D341Med (cell line): Measurements from ENCODE around the gene GALNT10.

Source experiments
- DNase-seq: peaks from one replicate; pipeline ENCODE4 v3.0.0; 2012; ENCODE audit warnings: low spot score

The GALNT10 gene

DNA sequence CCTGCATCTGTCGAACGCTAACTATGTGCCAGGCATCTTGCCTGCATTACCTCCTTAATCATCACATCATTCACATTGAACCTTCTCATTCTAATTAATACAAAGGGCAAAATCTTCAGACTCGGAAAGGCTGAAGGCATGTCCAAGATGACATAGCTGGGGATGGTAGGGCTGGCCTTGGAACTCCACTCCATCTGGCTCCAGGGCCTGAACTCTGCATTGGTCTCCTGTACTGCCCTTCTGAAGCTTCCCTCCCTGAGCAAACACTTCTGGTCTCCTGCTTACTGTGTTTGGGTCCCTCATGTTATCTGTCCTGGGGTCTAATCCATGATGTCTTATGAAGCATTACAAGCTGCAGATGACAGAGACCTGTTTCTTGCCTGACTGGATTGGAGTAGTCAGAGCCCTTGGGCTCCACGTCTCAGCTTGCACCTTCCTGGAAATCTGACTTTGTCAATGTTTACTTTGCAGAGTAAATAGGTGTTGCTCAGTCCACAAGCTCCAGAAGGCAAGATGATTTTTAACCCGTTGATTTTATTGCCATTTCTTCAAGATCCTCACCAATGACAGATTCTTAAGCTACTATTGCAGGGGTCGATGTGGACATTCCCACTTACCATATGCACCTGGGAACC is 106.1 kb downstream of the GALNT10 start:
- no peak for DNase-seq

DNA sequence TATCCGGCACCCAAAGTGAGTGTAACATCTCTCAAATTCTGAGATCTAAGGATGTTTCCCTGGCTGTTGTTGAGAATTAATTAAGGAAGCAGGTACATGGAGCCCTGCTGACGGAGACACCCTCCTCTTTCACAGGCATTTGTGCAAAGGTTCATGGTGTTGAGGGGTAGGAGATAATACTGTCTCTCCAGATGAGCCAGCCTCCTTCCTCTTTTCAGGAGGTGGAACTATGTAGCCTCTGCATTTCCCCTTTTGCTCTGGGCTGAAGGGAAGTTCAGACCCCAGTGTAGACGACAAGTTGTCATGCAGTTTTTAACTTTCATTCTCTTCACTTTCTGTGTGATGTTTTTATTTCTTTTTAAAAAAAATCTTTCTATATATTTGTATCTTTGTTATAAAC is 107.5 kb downstream of the GALNT10 start:
- no peak for DNase-seq

DNA sequence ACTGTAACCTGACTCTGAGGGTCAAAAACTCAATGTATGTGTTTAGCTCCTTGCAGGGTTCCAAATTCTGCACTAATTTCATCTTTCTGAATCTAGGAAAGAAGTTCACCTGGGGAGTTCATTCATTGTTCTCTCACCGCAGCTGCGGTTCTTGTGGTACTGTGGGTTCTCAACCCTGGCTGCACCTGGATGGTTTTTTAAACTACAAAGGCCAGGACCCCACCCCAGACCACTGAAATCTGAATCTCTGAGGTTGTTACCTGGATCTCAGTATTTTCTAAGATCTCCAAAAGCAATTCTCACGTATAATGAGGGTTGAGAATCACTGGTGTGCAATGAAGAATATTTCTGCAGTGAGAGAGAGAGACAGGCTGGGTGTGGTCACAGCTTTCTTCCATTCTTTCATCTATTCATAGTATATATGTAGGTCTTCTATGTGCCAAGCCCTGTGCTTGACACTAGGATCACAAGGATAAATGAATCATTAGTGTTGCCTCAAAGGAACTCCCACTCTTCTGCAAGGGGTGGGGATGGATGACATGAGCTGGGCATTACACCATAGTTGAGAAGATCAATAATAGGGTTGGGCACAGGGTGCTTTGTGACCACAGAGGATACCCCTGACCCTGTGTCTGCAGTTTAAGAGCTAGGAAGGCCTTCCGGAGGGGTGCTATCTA is 109.8 kb downstream of the GALNT10 start:
- DNase-seq: no peak

DNA sequence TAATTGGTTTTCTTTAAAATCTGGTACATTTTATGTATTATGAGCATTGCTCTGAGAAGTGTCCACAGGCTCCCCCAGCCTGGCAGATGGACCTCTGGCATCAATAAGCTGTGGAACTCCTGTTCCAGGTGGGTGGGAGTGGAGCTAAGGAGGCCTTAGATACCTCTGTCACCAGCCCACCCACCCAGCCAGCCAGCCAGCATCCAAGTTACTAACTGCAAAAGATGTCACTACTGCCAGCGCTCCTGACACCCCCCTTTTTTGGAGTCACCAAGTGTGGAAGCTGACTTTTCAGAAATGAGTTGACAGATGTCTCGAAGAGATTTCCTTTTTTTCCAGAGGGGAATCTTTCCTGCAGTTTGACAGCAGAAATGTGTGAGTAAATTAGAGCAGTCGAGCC is 111.2 kb downstream of the GALNT10 start:
- DNase-seq: no peak

DNA sequence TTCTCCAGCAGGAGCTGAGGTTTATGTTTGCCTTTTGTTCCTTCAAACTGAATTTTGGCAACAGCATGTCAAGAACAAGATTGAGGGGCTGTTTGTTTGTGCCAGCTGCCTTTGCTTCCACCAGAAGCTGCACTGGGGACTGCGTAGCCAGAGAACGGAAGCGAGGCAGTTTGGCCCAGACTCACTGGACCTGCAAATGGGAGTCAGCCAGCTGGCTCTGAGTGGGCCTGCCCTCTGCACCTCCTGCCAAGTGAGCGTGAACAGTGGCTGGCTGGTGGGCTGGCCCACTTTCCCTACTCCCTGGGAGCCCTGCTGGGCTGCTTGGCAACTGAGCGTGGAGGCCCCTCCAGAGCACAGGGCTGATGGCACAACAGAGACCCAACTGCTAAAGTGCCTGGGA is 111.6 kb downstream of the GALNT10 start:
- DNase-seq: no peak

DNA sequence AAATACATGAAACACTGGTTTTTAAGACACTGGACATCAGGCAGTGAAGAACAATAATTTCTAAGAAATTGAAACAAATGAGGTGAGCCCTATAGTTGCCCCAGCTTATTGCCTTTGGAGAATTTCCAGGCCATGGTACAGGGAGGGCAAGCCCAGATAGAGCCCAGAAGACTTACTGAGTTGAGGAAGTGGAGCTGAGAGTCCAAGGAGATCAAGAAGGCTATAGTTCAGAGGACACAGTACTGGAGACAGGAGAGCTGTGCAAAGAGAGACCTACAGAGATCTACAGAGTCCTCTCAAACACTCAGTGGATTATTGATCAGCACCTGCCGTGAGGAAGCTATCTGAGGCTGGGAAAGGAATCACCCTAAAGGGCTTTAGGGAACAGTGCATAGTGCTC is 112.6 kb downstream of the GALNT10 start:
- DNase-seq: no peak

DNA sequence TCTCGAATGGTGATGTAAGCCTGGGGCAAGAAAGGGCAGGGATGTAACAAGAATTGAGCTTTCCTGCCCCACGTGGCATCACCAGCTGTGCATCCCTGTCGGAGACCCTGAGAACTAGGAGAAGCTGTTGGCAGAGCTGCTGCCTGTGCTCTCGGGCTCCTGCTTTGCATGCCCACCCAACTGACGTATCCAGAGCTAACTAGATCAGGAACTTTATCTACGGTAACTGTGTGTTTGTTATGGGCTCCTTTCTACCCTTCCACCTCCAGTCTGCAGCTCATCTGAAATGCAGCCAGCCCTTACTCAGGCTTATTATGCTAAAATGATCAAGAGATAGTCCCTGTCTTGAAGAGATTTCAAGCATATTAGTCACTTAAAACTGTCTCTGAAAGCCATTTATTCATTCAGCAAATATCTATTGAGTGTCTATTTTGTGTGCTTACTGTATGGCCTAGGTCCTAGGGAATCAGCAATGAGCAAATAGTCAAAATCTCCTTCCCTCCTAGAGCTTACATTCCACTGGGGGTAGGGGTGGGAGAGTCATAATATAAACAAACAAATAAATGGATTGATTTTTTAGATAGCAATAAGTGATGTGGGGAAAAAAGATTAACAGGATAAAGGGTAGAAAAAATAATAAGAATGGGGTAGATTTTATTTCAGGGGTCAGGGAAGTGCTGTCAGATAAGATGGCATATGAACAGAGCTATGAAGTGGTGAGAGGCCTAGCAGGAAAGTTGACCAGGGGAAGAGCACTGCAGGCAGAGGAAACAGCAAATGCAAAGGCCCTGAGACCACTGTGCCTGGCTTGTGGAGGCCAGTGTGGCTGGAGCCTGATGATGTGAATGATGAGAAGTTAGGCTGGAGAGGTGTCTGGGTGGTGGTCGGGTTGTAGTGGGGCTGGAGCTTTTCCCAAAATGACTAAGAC is 118.2 kb downstream of the GALNT10 start:
- no peak for DNase-seq

DNA sequence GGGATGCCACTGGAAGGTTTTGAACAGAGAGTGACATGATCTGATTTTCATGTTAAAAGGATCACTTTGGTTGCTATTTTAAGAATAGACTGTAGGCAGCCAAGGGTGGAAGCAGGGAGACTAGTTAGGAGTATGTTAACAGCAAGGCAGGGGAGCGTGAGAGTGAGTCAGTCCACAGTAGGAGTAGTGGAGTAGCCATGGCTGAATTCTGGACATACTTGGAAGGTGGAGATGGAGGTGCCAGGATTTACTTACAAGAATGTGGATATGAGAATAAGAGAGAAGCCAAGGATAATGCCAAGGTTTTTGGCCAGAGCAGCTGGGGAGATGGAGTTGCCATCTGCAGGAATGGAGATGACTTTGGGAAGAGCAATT is 118.8 kb downstream of the GALNT10 start:
- no peak for DNase-seq

DNA sequence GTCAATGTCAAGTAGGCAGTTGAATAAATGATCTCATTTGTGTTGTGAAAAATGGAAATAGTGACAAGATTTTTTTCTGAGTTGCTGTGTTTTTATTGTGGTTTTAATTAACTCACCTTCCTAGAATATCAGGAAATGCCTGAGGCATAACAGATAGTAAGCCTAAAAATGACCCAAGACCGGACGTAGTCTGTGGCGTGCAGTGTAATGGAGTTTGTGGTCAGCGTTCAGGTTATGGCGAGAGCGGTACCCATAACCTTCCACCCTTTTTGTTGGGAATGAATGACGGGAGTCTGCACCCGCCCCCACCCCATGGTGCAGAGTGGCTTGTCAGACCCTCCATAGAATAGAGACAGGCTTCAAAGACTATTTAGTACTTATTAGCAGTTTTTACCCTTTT is 119.3 kb downstream of the GALNT10 start:
- DNase-seq: no peak

DNA sequence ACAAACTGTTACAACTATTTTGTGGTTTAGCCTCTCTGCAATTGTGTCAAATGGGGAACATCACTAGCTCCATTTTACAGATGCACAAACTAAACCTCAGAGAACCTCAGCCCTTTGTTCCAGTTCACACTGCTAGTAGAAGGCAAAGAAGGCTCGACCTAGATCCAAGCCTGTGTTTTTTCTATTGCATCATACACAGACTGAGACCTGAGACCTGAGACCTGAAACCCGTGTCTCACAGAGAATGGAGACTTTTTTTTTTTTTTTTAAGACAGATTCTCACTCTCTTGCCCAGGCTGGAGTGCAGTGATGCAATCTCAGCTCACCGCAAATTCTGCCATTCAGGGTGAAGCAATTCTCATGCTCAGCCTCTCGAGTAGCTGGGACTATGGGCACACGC is 120.8 kb downstream of the GALNT10 start:
- DNase-seq: no peak

DNA sequence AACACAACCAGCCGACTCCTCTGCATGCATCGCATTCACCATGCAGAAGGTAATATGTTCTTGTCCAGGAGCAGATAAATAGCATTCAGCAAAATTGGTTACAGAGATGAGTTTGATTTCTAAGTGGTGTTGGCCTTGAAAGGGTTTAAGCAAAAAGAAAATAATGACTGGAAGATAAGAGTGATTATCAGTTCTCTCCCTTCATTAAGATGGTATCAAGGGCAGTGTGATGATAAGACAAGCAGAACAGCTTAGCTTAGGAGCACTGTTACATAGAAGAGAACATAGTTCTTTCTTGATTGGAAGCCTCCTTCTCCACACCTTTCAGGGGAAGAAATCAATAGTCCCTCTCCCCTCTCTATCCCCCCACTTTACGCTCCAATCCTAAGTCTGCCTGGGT is 121.5 kb downstream of the GALNT10 start:
- DNase-seq: no peak

DNA sequence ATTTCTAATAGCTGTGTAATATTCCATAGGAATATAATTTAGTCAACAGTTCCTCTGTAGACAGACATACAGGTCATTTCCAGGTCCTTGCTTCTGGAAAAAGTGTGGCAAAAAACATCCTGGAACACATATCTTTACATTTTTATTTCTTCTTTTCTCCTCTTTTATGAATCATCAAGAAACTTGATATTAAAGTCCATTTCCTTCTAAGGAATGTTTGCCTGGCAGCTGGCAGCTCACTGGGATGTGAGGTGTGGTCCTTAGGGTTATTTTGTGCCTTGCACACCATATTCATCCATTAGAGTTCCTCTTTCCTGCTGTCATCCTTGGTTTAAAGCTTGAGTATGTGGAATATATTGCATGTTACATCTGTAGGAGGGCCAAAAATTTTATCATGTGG is 122.0 kb downstream of the GALNT10 start:
- DNase-seq: no peak

DNA sequence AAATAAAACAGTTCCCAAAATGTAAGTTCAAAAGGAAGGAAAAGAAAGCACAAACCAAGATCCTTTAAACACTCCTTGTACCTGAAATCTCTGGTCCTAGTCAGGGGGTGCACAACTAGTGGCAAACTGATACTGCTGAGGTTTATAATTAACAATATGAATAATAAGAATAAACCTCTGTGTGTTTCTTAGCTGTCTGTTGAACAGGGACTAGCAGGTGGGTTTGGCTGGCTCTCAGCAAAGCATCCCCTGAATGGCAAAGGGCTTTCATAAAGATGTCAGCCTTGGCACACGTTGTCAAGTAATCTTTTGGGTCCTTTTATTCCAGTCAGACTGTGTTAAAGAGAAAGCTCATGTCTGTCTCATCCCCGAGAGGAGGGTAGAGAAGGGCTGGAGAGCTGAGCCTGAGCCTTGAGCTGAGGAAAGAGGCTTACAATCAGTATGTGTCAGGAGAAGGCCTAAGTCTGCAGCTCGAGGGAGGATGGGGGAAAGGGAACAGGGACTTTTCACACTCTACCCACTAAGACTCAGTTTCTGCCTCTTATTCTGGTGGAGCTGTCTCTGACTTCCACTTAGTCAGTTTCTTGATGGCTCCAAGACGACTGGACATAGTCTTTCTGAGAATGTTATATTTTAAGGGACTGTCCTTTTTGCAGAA is 123.0 kb downstream of the GALNT10 start:
- peak; percentile 14 for DNase-seq

DNA sequence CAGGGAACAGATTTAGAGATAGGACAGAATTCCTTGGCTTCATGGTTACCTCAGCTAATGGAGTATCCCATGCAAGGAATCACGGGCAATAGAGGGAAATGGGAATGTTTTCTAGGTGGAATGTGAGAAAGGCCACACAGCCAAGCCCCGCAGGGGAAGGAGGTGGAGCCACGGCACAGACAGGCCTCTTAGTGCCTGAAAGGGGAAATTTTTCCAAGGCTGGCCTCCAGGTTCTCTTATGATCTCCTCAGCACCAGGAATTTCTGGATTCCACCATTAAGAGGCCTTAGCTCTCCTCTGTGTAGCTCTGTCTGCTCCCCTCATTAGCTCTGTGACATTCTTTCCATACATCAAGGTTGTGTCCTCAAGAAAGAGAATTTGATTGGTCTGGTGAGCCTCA is 124.7 kb downstream of the GALNT10 start:
- peak; percentile 2 for DNase-seq

DNA sequence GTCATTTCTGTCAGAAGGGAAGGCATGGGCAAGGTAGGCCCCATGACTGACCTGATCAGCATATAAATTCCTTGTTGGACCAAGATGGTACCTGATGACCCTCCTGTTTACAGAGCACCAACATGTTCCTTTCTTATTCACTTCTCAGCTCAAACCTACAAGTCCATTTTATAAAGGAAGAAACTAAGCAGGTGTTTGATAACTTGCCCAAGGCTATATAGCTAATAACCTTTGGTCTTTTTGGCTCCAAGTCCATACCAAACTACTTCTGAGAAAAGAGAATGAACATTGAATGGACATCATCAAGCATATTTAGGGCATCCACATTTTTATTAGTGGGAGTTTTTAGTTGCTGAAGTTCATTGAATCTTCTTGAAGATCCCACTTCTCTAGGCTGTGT is 125.2 kb downstream of the GALNT10 start:
- no peak for DNase-seq

DNA sequence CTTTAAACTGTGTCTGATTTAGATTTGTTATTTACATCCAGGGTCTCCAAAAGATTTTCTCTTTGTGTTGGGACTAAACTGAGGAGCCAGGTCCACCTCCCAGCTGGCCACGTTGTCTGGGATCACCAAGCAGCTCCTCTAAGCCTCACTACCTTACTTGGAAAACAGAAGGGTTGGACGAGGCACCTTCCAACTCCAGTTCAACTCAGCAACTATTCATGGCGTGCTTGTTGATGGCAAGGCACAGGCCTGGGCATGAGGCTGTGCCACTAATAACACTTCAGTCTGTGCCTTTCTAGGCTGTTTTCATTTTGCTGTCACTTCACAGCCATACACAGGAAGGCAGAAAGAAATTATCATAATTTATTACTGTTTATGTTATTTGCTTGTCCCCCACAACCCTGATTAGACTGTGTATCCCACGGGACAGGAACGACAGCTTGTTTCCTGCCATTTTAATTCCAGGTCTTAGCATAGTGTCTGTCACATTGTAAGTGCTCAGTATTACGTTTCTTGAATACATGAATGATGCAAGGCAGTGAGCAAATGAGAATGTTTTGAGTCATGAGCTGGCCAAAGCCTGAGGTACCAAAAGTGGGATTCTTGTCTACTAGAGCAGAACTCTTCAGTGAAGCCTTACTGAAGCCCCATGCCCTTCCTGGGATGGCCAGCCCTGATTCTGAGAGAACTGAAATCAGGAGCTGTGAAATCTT is 125.8 kb downstream of the GALNT10 start:
- peak; percentile 33 for DNase-seq

DNA sequence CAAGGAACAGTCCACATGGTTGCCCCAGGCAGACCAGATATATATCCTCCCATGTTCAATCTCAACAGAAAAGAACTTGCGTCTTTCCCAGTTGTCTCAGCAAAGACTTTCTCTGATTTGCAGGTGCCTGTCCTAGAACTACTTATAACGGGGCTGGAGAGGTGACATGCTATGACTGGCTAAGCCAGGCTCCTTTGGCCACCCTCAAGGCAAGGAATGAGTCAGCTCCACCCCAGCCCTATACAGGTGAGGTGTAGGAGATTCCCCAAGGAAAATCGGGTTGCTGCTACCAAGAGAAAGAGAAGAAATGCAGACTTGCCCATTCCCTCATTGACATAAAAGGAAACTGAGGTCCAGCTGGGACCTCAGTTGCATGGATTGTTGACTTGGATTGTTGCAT is 127.4 kb downstream of the GALNT10 start:
- peak; percentile 1 for DNase-seq

DNA sequence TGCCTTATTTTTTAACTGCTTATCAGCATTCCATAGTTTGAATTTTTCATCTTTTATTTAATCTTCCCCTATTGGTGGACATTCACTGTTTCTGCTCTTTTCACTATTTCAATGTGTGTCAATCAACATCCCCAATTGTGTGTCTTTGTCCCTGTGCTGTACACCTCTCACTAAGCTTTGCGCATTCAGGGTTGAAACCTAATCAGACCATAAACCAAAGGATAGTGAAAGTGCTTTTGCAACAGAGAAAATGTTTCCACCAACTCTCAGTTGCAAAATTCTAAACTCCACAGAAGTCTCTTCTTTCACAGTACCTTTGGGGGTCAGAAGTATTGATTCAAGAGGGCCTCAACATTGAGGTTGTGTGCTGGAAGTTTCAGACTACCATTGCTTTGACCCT is 128.2 kb downstream of the GALNT10 start:
- peak; percentile 1 for DNase-seq

DNA sequence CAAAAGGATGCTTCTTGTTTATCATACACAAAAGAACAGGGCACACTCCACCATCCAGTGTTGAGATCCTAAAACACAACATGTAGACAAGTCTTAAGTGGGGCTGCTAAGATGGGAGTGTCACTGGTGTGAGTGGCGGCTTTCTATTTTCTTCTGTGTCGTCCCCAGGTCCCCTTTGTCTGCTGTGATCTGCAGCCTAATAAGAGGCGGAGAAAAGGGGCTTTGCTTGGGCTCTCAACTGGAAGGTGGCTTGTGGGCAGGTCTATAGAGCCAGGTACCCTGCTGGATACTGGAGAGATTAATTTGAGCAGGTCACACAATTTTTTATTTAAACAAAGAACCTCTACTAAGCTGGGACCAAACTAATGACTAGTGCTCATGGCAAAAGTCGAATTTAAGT is 129.2 kb downstream of the GALNT10 start:
- DNase-seq: peak; percentile 4

DNA sequence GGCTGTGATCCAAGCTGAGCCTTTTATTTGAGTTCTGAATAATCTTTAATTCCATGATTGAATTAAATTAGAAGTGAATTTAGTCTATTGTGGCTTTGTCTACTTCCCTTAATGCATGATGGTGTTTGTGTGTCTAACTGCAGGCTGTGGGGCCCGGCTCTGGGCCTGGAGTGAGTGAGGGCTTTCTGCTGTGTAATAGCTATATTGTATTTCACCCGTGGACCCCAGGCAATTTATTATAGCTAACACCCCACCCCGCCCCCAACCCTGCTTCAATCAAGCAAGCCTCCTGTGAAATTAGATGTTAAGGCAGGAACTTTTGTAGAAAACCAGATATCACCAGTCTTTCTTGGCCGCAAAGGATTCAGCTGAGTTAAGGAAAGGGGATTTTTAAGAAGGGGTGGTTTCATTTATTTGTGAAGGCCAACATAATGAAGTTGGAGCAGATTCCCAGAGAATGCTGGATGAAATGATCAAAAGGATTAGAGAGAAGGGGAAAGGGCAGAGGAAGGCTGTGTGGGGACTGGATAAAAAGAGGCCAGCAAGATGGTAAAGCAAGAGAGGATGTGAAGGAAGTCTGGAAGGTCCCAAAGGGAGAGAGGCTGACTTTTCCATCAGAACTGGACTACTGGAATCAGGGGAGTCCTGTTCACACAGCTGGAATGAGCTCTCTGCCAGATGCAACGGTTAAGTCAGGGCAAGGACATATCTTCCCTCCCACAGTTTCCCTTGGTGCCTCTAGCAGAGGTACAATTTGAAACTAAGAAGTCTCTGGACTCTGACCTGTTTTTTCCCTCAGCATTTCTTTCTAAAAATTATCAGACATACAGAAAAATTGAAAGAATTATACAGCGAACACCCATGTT is 129.9 kb downstream of the GALNT10 start:
- peak; percentile 3 for DNase-seq

DNA sequence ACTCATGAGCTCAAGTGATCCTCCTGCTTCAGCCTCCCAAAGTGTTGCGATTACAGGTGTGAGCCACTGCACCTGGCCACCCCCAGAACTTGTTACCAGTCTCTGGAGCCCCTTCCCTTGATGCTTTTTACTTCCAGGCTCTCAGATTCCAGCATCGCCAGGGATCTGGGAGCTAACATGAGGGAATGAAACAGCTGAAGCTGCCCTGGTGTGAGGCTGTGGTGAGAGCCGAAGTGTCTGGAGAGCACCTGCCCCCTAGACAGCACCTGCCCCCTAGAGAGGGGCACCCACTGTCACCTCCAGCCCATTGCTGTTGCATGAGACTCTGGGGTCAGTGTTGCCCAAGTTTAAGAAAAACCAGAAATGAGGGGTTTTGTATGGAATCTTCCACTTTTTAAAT is 131.0 kb downstream of the GALNT10 start:
- DNase-seq: no peak
